GM18907 (cell line): Measurements from ENCODE around the gene ZNF367.

Source experiments
- ATAC-seq: cut with Tn5 transposase; IDR thresholded peaks from one replicate; pipeline ENCODE4 v1.9.1; 2021; ENCODE audit warnings: mild to moderate bottlenecking, moderate library complexity; ENCODE audit not compliant: unreplicated experiment

Gene ZNF367

GRCh38 chr9:96408409-96409280 lies 9.5 kb downstream of the ZNF367 start:
- no peak for ATAC-seq

GRCh38 chr9:96400132-96400910 lies 17.8 kb downstream of the ZNF367 start:
- no peak for ATAC-seq

GRCh38 chr9:96399325-96399633 lies 18.9 kb downstream of the ZNF367 start:
- no peak for ATAC-seq

DNA sequence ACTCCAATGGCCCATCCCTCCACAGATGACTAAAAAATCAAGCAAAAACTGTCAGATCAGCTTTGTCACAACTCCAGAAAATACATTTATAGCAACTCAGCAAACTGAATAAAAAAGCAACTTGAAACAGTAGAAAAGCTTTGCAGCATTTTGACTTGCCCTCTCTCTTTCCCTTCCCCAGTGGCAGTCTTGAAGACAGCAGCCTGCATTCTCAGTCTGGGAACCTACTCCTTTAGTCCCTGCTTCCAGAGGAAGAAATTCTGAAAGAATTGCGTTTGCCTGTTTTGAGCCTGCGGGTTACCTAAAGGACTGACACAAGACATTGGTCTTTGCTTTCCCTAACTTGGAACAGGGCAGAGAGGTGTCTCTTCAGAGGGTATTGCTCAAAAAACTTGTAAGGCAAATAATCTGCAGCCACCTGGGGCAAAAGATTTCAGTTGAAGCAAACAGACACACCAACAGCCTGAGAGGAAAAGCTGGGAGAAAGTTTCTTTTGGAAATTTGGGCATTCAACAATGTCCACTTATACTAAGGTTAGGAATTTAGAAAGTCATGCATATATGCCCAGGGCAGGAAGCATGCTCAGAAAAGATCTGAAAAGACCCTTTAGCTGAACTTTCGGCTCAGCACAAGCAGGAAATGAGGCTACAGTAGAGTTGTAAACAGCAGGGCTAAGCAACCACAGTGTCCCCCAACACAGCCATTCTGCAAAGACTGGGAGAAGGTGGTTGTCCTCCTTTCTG lies 19.4 kb downstream of the ZNF367 start:
- ATAC-seq = no peak

- no peak for ATAC-seq
Observed at GRCh38 chr9:96395964-96396363, 22.2 kb downstream of the ZNF367 start.

DNA sequence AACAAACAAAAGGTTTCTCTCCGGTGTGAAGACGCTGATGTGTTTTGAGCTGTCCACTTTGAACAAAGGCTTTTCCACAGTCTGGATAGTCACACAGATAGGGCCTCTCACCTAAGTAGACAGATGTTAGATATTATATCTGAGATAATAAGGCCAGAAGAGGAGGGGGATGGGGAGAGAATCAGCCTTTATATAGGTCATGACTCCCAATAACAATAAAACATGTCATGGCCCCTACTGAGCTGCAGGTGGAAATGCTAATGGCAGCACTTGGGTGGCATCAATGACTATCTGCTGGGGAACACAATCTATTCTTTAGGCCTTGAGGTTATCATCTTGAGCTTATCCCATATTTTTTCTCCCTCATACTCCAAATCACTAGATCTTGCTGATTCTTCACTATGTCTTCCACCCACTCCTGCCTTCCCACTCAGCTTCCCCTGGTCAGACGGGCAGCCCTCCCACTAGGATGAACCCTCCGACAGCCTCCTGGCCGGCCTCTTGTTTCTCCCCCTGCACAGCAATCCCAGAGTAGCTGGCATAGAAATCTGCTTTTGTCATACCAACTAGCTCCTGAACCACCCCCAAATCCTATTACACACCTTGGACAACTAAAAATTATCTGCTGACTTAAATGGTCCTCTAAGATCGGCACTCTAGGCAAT lies 23.2 kb downstream of the ZNF367 start:
- ATAC-seq = no peak

DNA sequence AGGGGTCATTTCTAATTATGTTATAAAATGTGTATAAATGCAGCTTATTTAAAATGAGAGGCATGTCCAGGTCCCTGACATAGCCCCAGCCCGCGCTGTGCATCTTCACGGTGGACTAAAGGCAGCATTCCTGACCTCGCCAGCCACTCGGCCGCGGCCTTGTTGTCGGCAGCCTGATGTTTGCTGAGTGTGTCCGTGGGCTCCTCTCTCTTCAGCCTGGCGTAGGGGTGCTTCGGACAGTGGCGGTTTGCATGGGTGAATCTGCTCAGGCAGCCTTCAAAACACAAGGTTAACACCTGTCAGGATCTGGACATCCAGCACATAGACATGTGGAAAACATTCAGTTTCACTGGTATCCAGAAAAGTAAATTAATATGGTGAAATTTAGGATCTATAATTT lies 25.9 kb downstream of the ZNF367 start:
- ATAC-seq = no peak

GRCh38 chr9:96391021-96391765 lies 27.0 kb downstream of the ZNF367 start:
- ATAC-seq = no peak

- no peak for ATAC-seq
Observed at GRCh38 chr9:96388144-96388543, 30.0 kb downstream of the ZNF367 start.

DNA sequence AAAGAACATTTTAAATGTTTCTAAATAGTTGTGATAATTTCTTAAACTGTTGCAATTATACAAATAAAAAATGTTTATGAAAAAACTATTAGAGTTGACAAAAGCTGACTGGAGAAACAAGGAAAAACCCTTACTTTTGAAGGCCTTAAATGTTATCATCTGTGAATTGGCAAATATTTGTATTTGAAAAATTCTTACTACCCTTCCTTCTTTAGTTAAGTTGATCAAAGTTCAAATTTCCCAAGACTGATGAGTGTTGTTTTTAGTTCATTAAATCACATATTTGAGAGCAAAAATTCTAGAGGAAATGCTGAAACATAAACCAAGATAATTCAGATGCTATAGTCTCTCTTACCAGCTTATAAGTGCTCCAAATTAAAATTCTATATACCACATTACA lies 32.0 kb downstream of the ZNF367 start:
- no peak for ATAC-seq

DNA sequence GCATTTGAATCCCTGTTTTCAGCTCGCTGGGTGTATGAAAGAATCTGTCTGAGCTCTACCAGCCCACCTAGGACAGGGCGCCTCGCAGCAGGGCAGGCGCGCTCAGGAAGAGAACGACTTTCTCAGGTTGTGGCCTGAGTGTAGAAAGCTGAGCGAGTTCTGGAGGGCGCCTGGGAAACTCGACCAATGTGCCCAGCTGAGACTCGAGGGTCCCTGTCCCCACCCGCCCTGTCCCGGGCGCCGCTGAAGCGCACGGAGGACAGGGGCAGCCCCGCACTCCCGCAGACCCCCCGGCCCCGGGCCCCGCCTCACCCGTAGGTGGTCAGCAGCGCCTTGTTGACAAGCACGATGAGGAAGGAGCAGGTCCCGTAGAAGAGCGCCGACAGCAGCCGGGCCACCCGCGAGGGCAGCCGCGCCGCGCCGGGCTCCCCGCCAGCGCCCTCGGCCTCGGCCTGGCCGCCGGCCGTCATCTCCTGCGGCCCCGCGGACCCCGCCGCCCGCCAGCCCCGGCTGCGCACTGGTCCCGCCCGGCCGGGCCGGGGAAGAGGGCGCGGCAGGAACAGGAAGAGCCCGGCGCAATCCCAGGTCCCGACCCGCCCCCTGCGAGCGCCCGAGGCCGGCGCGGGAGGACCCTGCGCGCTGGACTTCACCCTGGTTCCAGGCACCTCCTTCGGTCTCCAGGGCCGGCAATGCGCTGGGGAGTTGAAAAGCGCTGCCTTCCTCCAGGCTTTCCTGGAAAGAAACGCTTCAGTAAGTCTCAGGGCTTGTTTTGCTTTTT lies 34.8 kb downstream of the ZNF367 start, which contains the start of gene SLC35D2:
Gene SLC35D2 (minus strand): TSS at position 547 of the 778 bp plus-strand sequence. CDS start 77 bp downstream, at position 470.
- no peak for ATAC-seq

GRCh38 chr9:96382839-96383164 lies 35.4 kb downstream of the ZNF367 start:
- no peak for ATAC-seq

- ATAC-seq = no peak
Observed at GRCh38 chr9:96382175-96382574, 36.0 kb downstream of the ZNF367 start.

- ATAC-seq = no peak
Observed at GRCh38 chr9:96381696-96382095, 36.5 kb downstream of the ZNF367 start.

GRCh38 chr9:96381125-96381524 lies 37.0 kb downstream of the ZNF367 start:
- ATAC-seq = no peak

- ATAC-seq = no peak
Observed at GRCh38 chr9:96379461-96379860, 38.7 kb downstream of the ZNF367 start.

GRCh38 chr9:96378187-96378586 lies 40.0 kb downstream of the ZNF367 start:
- no peak for ATAC-seq

GRCh38 chr9:96376891-96377874 lies 41.0 kb downstream of the ZNF367 start:
- ATAC-seq = no peak
